ENCODE results near the gene APEX1. TPM values are rescaled to one million over a fixed set of nuclear protein-coding genes. Genes with fewer than 3 reads are reported as not detected.

APEX1 gene
- total RNA-seq, 1 donor from 2014 or later: 95.5 TPM

GRCh38 chr14:20482382-20482781, 27.4 kb downstream of the APEX1 start:
- intact Hi-C loops (cut with DNase I): no loop called here
- Histone ChIP-seq H3K36me3 (no peaks in the 10 kb centered on the region), H3K4me1 (no peaks in the 10 kb centered on the region), H3K27ac (no peak overlapping the region), H3K27me3 (no peaks in the 10 kb centered on the region), H3K4me3 (no peak overlapping the region), H3K9me3 (no peaks in the 10 kb centered on the region)
- TF ChIP-seq POLR2A (IDR thresholded peaks at IDR 0.05) (no peak), CTCF (IDR thresholded peaks at IDR 0.05) (no peak), POLR2AphosphoS5 (IDR thresholded peaks at IDR 0.05; ENCODE audit: insufficient read depth in 1 of 2, low read depth in 1 of 2) (no peak)
- DNase-seq (ENCODE audit: extremely low spot score in 2 of 2): no peak

- no peaks in the 10 kb centered on the region for H3K4me1 ChIP-seq
Observed at GRCh38 chr14:20485900-20486299, 30.9 kb downstream of the APEX1 start.

GRCh38 chr14:20486684-20487395, 31.8 kb downstream of the APEX1 start:
- H3K9me3 ChIP-seq: no peaks in the 10 kb centered on the region
- intact Hi-C loops (cut with DNase I): no loop called here
- DNase-seq (ENCODE audit: extremely low spot score in 2 of 2): no peak
- H3K4me3 ChIP-seq: no peak overlapping the region
- no peaks in the 10 kb centered on the region for H3K36me3 ChIP-seq
- H3K4me1 ChIP-seq: no peaks in the 10 kb centered on the region
- no peak overlapping the region for H3K27ac ChIP-seq
- H3K27me3 ChIP-seq: no peaks in the 10 kb centered on the region
- TF ChIP-seq CTCF (IDR thresholded peaks at IDR 0.05) (no peak), POLR2A (IDR thresholded peaks at IDR 0.05) (no peak), POLR2AphosphoS5 (IDR thresholded peaks at IDR 0.05; ENCODE audit: insufficient read depth in 1 of 2, low read depth in 1 of 2) (no peak)

More at GRCh38 chr14:20485900-20486299, 30.9 kb downstream of the APEX1 start:
- Histone ChIP-seq H3K27ac (no peak overlapping the region), H3K9me3 (no peaks in the 10 kb centered on the region), H3K4me3 (no peak overlapping the region), H3K27me3 (no peaks in the 10 kb centered on the region), H3K36me3 (no peaks in the 10 kb centered on the region)
- intact Hi-C loops (cut with DNase I): no loop called here
- no peak for TF ChIP-seq POLR2AphosphoS5 (IDR thresholded peaks at IDR 0.05; ENCODE audit: insufficient read depth in 1 of 2, low read depth in 1 of 2)
- no peak for TF ChIP-seq CTCF (IDR thresholded peaks at IDR 0.05)
- no peak for TF ChIP-seq POLR2A (IDR thresholded peaks at IDR 0.05)
- DNase-seq (ENCODE audit: extremely low spot score in 2 of 2): no peak

- no peak for DNase-seq (ENCODE audit: extremely low spot score in 2 of 2)
- Histone ChIP-seq H3K36me3 (no peaks in the 10 kb centered on the region), H3K9me3 (no peaks in the 10 kb centered on the region), H3K27ac (no peak overlapping the region), H3K27me3 (no peaks in the 10 kb centered on the region), H3K4me1 (no peaks in the 10 kb centered on the region), H3K4me3 (no peak overlapping the region)
- no peak for TF ChIP-seq POLR2AphosphoS5 (IDR thresholded peaks at IDR 0.05; ENCODE audit: insufficient read depth in 1 of 2, low read depth in 1 of 2)
- TF ChIP-seq POLR2A (IDR thresholded peaks at IDR 0.05): no peak
- TF ChIP-seq CTCF (IDR thresholded peaks at IDR 0.05): no peak
- intact Hi-C loops (cut with DNase I): no loop called here
Observed at GRCh38 chr14:20487396-20487725, 32.3 kb downstream of the APEX1 start.

All from vagina (tissue), 2 donors.